GM19452 (cell line): ENCODE results near the gene UGT1A5.
"Not testable (repeated sequence)": the region's sequence is repeated elsewhere in the genome, so short reads cannot be mapped to it uniquely, and the experiment has no call there.

ENCODE experiments used
- ATAC-seq: cut with Tn5 transposase; IDR thresholded peaks from one replicate; pipeline ENCODE4 v1.9.1; 2021; ENCODE audit not compliant: unreplicated experiment

The UGT1A5 gene

DNA sequence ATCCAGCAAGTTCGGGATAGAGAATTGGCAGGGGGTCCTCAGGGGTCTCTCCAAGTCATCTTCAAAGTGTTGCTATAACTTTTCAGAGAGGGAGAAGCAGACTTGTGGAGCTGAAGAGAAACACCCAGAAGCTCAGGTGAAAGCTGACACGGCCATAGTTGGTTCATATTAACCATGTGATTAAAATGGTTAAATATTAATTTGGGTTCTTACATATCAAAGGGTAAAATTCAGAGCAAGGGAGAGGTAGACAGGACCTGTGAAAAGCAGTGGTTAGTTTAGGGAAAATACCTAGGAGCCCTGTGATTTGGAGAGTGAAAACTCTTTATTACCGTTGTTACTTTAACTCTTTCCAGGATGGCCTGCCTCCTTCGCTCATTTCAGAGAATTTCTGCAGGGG lies 20.1 kb upstream of the UGT1A5 start, which contains the start of gene UGT1A6:
TSS of gene UGT1A6 (plus strand) at position 243 of the 400 bp plus-strand sequence. CDS start at position 358, 115 bp downstream.
- ATAC-seq, result no peak

DNA sequence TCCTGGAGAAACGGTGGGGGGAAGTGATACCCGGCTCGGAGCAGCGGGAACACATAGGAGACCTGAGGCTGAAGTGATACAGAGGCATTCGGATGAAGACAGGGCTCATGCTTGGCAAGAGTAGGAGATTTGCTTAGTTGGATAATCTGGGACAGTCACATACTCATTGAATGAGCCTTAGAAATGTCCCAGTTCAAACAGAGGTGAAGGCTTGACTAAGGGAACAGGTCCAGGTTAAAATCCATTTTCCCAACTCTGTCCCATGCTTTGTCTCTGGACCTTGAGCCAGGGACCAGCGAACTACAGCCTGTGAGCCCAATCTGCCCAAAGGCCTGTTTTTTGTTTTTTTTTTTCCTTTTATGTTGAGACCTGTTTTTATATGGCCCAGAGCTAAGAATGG lies 18.7 kb upstream of the UGT1A5 start:
- no peak for ATAC-seq

DNA sequence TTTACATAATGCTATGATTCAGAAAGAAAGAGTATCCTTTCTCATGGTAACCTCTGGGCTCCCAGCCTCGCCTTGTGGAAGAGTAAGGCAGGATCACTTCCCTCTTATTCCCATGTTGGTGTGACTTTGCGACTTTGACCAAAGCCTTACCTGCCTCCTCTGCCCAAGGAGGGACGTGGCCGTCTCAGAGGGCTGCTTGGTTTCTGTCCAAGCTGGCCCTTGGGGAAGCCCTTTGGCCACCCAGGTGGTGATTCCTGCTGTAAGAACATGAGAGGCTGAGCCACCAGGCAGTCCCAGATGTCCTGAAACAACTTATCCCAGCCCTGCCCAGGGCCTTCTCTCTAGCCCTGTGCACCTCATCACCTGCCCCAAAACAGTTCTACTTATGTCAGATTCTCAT lies 14.0 kb upstream of the UGT1A5 start:
- ATAC-seq, result no peak

DNA sequence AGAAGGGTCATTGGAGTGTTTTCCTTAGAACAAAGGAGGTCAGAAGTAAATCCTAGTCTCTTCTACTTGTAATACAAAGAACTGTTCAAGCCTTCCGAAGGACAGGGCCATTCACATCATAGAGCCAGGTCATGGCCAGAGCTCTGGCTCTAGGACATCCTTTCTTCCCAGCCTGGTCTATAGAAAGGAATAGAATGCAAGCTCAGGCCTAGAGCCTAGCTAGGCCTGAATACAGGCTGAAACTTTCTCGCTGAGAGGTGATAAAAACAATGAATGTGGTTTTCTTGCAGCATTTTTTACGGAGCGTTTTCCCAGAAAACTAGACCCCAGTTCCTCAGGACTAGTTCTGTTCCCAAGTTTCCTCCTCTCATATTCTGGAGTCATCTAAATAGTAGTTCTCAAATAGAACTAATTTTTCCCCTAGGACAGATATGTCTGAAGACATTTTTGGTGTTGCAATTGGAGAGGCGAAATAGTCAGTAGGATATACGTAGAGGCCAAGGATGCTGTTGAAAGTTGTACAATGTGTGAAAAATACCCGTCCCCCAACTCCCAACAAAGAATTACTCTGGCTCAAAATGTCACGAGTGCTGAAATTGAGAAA lies 13.2 kb upstream of the UGT1A5 start:
- ATAC-seq, result no peak

DNA sequence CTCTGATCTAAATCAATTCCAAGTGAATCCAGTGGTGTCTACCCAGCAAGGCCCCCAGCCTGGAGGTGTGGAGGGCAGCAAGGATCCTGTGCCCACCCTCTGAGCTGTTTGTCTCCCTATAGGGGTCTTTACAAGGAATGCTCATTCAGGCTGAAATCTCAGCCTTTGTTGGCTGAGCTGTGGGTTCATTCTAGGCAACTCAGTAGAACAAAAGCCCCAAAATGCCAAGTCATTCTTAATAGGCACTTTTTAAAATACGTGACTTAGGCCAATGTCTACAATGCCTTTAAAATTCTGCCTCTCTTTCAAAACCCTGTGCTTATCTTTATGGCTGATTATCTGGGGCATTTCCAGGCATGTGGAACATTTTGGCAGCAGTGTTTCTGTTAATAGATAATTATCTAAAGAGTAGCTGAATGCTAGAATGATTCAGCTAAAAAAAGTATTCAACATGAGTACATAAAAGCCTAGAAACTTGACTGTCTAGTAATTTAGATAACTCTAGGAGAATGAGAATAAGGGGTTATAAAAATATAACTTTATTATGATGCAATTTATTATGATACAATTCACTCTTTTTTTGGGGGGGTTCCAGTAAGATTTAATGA lies 12.6 kb upstream of the UGT1A5 start:
- ATAC-seq, result no peak

DNA sequence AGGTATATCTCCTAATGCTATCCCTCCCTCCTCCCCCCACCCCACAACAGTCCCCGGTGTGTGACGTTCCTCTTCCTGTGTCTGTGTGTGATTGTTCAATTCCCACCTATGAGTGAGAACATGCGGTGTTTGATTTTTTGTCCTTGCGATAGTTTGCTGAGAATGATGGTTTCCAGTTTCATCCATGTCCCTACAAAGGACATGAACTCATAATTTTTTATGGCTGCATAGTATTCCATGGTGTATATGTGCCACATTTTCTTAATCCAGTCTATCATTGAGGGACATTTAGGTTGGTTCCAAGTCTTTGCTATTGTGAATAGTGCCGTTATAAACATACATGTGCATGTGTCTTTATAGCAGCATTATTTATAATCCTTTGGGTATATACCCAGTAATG lies 11.9 kb upstream of the UGT1A5 start:
- ATAC-seq, result not testable (repeated sequence)

DNA sequence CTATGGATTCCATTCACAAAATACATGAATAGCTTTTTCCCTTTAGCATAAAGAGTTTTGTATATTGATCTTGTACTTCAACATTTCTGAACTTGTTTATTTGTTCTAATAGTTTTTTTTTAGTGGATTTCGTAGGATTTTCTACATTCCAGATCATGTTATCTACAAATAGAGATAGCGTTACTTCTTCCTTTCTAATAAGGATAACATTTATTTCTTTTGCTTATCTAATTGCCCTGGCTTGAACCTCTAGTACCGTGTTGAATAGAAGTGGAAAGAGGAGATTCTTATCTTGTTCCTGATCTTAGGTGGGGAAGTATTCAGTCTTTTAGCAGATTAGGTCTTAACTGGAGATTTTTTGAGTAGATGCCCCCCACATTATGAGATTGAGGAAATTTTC lies 10.5 kb upstream of the UGT1A5 start:
- no peak for ATAC-seq

DNA sequence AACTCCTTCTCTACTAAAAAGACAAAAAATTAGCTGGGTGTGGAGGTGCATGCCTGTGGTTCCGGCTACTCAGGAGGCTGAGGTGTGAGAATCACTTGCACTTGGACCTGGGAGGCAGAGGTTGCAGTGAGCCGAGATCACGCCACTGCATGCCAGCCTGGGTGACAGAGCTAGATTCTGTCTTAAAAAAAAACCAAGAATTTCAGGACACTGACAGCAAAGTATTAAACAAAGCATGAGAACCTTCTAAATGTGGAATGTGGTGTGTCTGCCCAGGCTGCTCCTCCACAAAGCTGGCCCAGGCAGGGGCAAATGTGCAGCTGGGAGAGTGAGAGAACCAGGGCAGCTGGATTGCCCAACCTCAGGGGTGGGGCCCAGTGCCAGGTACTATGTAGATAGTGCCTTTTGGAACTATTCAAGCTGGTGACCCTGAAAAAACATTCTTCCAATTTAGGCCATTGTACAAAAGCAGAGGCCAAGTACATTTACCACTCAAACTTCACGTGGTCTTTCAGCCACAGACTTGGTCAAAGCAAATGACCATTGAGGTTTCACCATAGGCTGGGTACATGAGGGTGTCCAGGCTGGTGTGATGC lies 6.7 kb upstream of the UGT1A5 start:
- no peak for ATAC-seq

DNA sequence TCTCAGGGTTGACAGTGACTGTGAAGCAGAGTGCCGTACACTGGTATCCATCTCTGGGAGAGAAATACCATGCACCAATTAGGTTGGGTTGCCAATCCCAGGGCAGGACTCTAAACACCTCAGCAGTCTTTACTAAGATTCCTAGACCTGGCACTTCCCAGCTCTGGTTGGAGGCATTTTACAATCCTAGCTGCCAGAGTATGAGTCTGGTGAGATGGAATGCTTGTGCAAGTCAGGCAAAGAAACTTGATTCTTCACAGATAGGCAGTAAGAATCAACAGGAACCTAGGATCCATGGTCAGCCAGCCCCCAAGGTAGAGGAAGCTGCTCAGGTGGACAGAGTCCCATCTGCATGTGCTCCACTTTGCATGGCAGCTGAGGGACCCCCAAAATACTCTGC lies 6.0 kb upstream of the UGT1A5 start:
- ATAC-seq, result no peak

DNA sequence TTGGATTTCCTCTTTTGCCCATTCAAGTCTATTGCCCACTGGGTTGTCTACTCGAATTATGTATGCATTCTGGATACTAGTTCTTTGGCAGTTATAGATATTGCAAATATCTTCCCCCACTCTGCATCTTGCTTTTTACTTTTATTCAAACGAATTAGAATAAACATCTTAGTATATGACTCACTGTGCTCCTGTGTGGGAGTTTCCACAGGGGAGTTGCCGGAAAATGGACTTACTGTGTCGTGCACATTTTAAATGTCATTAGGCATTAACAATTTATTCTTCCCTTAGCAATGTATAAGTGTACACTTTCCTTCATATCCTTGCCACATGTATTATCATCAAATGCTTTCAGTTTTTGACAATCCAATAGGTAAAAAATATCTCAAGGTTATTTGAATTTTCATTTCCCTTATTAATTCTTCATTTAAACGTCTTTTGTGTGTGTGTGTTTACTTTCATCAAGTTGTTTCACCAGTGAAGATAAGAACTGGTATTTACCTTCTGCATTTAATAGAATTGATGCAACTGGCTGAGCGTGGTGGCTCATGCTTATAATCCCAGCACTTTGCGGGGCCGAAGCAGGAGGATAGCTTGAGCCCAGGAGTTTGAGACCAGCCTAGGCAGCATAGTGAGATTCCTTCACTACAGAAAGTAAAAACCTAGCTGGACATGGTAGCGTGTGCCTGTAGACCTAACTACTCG lies 4.6 kb upstream of the UGT1A5 start:
- ATAC-seq, result no peak

DNA sequence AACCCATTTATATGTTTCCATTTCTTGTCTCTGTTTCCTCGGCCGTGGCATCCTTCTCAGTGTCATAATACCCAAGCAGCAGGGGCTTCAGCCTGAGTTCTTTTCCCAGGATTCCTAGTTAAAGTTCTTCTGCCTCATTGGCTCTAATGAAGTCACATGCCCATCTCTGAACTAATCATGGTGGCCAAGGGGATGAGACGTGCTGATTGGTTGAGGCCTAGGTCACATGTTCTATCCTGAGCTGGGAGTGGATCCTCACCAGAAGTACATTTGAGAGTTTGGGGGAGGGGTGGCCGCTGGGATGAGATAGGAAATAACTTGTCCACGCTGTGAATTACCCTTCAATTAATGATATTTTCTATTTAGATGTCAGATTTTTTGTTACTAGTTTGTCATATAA lies 3.8 kb upstream of the UGT1A5 start:
- ATAC-seq, result no peak

DNA sequence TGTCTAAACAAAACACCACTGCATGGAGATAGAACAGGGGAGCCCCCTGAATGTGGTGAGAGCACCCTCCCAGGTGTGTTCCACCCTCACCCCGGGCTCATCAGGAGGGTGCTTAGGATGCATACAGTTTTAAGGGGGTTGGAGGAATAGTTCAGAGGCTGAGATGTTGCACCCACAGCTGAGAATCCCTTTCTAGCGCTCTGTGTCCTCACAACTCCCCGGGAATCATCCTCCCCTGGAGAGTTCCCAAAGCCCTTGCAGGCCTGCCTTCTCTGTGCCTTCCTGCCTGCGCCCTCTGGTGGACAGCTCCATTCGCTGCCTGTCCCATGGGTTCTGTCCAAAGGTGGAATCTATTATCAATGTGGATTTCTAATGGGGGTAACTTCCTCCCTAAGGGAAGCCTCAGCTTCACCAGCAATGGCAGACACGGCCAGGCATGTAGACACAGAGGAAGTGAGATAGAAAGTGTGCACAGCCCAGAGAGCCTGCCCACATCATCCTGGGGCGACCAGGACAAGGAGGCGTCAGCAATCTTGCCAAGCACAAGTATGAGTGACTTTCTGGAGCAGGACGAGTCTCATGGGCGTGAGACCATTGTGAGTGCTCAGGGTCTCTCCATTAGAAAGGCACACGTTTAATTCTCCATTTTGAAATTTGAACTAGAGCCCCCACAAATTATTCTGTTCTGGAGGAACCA lies 1.2 kb upstream of the UGT1A5 start:
- no peak for ATAC-seq

DNA sequence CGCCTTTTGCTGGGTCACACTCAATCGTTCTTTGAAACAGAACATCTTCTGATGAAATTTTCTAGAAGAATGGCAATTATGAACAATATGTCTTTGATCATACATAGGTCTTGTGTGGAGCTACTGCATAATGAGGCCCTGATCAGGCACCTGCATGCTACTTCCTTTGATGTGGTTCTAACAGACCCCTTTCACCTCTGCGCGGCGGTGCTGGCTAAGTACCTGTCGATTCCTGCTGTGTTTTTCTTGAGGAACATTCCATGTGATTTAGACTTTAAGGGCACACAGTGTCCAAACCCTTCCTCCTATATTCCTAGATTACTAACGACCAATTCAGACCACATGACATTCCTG lies 532 bp downstream of the UGT1A5 start:
- ATAC-seq, result no peak

DNA sequence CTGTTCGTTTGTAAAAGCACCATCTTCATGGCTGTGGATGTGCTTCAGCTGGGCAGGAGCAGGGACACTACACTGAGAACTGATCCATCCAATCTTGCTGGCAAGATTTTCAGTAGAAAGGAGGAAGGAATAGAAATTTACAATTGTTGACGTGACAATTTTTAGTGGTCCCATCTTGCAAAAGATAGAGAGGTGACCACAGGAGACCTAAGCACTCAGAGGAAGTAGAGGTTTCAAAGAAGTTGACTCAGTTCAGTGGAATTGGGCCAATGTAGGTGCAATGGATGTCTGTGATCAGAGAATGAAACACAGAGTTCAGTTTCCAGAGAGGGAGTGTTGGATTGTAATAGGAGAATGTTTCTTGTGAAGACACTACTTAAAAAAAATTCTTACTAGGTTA lies 1.4 kb downstream of the UGT1A5 start:
- ATAC-seq, result no peak

DNA sequence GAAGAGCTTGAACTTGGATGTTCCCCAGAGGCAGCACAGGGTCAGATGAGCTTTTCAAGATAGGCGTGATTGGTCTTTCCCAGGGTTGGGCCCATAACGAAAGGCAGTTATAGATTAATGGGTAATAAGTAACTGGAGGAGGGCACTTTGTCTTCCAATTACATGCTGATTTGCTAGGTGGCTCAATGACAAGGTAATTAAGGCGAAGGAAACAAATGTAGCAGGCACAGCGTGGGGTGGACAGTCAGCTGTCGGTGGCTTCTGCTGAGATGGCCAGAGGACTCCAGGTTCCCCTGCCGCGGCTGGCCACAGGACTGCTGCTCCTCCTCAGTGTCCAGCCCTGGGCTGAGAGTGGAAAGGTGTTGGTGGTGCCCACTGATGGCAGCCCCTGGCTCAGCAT lies 5.8 kb downstream of the UGT1A5 start, which contains the start of gene UGT1A4:
TSS of gene UGT1A4 (plus strand) at position 185 of the 400 bp plus-strand sequence. CDS start at position 270, 85 bp downstream.
- no peak for ATAC-seq

DNA sequence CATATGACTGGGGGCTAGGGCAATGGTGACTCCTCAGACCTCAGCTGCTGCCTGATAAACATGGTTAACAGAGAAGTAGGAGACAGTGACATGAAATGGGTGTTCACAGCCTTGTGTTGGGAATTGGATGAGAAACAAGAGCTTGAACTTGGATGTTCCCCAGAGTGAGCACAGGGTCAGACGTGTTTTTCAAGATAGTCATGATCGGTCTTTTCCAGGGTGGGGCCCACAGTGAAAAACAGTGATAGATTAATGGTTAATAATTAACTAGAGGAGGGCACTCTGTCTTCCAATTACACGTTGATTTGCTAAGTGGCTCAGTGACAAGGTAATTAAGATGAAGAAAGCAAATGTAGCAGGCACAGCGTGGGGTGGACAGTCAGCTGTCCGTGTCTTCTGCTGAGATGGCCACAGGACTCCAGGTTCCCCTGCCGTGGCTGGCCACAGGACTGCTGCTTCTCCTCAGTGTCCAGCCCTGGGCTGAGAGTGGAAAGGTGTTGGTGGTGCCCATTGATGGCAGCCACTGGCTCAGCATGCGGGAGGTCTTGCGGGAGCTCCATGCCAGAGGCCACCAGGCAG lies 16.1 kb downstream of the UGT1A5 start, which contains the start of gene UGT1A3:
TSS of gene UGT1A3 (plus strand) at position 320 of the 579 bp plus-strand sequence. CDS start at position 405, 85 bp downstream.
- no peak for ATAC-seq

DNA sequence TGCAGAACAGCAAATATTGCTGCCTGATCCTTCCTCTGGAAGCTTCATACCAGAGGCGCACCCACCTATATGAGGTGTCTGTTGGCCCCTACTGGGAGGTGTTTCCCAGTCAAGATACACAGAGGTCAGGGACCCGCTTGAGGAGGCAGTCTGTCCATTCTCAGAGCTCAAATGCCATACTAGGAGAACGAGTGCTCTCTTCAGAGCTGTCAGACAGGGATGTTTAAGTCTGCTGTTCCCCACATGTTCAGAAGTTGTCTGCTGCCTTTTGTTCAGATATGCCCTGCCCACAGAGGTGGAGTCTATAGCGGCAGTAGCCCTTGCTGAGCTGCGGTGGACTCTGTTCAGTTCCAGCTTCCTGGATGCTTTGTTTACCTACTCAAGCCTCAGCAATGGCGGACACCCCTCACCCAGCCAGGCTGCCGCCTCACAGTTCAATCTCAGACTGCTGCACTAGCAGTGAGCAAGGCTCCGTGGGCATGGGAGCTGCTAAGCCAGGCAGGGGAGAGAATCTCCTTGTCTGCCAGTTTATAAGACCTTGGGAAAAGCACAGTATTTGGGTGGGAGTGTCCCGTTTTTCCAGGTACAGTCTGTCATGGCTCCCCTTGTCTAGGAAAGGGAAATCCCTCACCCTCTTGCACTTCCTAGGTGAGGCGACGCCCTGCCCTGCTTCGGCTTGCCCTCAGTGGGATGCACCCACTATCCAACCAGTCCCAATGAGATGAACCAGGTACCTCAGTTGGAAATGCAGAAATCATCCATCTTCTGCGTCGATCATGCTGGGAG lies 24.4 kb downstream of the UGT1A5 start:
- not testable (repeated sequence) for ATAC-seq

DNA sequence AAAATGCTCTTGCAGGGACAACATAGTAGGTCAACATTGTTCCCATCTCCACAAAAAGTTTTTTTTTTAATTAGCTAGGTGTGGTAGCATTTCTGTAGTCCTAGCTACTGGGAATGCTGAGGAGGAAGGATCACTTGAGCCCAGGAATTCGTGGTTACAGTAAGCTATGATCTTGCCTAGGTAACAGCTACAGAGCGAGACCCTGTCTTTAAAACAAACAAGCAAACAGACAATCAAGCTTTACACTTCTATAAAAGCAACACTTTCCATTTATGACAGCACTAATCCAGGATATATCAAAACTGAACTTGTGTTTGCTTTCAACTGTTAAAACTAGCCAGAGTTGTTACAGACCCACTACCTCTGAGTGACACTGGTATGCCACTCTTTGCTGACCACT lies 28.2 kb downstream of the UGT1A5 start:
- ATAC-seq, result no peak

DNA sequence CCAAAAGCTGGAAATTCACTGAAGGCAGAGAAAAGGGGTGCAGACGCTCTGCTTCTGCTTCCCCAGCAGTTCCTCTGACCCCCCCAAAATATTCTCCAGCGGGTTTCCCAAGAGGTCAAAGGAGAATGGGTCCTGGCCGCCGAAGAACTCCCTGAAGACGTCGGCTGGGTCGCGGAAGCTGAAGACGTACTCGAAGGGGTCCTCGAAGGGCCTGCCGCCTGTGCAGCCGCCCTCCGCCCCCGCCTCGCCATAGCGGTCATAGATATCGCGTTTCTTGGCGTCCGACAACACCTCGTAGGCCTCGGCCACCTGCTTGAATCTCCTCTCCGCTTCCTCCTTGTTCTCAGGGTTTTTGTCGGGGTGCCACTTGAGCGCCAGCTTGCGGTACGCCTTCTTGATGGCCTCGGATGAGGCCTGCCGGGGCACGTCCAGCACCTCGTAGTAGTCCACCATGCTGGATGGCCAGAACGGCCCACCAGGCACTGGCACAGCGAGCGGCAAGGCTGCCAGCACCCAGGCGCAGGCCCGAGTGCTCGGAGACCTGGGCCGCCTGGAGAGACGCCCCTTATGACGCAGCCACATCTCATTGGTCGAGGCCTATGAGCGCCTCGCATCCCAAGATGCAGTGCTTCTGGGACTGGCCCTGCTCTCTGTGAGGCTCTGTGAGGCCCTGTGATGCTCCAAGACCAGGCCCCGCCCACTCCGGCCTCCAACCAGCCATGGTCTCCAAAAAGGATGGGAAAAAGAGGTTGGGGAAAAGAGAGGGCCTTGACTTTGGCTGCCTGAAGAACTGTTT lies 31.0 kb downstream of the UGT1A5 start:
- no peak for ATAC-seq
